ENCODE results near the gene STAB2.

Gene STAB2

GRCh38 chr12:103751600-103751999 lies 164.5 kb downstream of the STAB2 start:
- no peak for DNase-seq

DNA sequence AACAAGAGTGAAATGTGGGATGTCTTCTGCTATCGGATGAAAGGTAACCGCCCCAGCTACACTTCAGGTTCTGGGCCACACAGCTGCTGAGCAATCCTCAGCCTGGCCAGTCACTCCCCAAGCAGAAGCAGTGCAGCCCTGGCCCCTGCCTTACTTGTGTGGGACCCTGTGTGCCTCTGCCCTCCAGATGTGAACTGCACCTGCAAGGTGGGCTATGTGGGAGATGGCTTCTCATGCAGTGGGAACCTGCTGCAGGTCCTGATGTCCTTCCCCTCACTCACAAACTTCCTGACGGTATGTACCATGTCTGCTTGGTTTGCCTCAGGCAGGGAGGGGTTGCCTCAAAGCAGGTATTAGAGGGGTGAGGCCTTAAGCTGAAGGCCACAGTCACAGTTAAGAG lies 168.4 kb downstream of the STAB2 start:
- DNase-seq = no peak

- no peak for DNase-seq
Measured at GRCh38 chr12:103756443-103756842, 169.4 kb downstream of the STAB2 start.

- no peak for DNase-seq
Measured at GRCh38 chr12:103757248-103757647, 170.2 kb downstream of the STAB2 start.

GRCh38 chr12:103758310-103759089 lies 171.4 kb downstream of the STAB2 start:
- DNase-seq = no peak

DNA sequence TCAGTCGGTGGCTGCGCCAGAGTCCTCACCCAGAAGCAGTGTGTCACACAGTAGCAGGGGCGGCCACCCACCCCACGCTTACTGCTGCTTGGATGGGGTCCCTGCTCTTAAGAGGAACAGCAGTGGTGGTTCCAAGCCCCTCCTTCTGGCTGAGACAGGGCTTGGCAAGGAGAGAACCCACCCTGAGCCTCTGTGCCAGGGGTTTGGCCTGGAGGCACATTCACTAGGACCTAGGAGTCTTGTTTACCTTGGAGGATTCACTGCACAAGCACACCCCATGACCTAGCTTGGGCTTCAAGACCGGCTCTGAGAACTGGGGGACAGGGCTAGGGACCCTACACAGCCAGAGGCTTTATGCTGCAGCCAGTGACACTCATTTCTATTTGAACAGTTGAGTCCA lies 175.4 kb downstream of the STAB2 start:
- DNase-seq = no peak

GRCh38 chr12:103765322-103765721 lies 178.2 kb downstream of the STAB2 start:
- no peak for DNase-seq

DNA sequence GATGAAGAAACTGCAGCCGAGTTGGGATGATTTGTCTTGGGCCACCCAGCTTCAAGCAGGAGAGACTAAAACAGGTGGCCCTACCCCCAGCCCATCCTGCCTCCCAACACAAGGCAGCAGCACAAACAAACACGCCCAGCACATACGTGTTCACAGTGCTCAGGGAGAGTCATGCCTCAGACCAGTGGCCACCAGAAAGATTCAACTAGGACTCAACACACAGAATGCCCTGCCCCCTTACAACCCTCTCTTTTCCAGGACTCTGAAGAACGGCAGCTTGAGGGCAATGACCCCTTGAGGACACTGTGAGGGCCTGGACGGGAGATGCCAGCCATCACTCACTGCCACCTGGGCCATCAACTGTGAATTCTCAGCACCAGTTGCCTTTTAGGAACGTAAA lies 179.0 kb downstream of the STAB2 start:
- no peak for DNase-seq

GRCh38 chr12:103768467-103769123 lies 181.5 kb downstream of the STAB2 start:
- no peak for DNase-seq

GRCh38 chr12:103769240-103769945 lies 182.3 kb downstream of the STAB2 start:
- DNase-seq = no peak

- peak in 1 of 2 experiments; percentile 7 for DNase-seq
Measured at GRCh38 chr12:103771466-103771865, 184.4 kb downstream of the STAB2 start.

DNA sequence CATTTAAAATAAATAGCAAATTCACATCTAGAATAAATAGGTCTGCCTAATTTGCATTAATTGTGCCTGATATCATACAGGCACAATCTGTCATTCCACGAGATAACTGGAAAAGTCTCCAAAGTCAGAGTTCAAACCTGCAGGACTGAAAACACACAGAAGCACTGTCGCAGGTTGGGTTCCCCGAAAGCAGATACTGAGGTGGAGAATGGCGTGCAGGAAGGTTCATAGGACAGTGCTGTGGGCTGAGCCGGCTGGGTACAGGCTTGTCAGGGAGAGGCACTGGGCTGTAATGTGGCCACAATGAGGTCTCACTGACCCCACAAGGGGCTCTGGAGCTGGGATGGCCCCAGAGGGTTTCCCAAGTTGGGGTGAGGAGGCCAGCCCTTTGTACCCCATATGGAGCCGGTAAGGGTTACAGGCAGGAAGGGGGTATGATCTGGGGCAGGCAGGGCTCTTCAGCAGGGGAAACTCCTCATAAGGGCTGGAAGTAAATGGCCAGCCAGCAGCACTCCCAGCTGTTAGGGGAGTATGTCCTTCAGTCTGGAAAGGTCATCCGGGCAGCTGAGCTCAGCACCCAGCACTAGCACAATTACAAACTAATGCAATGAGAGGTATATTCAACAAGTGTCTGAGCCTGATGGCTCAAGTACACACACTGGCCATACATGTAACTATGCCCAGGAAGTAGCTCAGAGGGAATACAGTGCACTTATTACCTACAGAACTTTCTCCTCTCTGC lies 185.5 kb downstream of the STAB2 start:
- no peak for DNase-seq

- no peak for DNase-seq
Measured at GRCh38 chr12:103773109-103773910, 186.2 kb downstream of the STAB2 start.

- DNase-seq = no peak
Measured at GRCh38 chr12:103774977-103775560, 188.0 kb downstream of the STAB2 start.

GRCh38 chr12:103778781-103779180 lies 191.7 kb downstream of the STAB2 start:
- DNase-seq = no peak

DNA sequence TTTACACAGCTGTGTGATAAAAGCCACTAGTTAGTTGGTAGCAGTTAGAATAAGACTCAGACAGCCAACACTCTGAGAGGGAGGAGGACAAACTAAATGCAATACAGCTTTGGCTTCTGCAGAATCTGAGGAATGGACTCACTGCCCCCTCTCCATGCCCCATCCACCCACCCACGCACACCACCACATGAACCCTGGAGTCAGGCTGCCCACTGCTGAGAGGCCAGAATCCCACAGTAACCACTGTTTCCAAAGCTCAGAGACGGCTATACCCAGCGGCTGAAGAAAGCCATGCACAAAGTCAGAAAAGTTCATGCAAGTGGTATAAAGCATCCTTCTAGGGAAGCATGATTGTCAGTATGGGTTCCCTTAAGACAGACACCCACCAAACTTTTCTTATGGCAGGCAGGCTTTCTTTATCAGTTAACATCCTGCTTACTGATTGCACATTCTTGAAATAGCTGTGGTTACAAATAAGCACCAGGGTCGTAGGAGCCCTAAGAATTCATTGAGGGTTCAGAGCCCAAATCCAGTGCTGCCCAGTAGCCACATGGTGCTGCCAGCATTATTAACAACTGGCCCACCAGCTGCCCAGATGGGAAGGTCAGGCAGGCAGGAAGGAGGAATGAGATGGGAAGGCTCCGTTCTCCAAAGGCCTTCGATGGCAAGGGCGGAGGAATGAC lies 192.5 kb downstream of the STAB2 start:
- DNase-seq = no peak

GRCh38 chr12:103780093-103780440 lies 193.0 kb downstream of the STAB2 start:
- no peak for DNase-seq

DNA sequence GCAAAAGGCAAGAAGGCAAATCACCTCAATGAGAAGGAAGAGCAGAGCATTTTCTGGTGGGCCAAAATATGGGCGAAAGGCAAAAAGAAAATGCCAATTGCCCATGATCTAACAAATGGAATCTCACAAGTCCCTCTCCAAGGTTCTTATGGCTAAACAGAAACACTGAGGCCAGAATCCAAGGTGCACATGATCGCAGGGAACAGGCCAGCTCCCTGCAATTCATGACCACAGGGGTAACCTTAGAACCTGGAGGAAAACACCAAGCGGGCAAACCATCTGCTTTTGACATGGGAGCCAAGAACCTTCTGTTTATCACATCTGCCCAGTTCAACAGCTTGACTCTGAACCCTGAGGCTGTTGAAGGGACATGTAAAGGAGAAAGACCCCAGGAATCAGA lies 193.9 kb downstream of the STAB2 start:
- DNase-seq = no peak

GRCh38 chr12:103782399-103782798 lies 195.3 kb downstream of the STAB2 start:
- DNase-seq = no peak

DNA sequence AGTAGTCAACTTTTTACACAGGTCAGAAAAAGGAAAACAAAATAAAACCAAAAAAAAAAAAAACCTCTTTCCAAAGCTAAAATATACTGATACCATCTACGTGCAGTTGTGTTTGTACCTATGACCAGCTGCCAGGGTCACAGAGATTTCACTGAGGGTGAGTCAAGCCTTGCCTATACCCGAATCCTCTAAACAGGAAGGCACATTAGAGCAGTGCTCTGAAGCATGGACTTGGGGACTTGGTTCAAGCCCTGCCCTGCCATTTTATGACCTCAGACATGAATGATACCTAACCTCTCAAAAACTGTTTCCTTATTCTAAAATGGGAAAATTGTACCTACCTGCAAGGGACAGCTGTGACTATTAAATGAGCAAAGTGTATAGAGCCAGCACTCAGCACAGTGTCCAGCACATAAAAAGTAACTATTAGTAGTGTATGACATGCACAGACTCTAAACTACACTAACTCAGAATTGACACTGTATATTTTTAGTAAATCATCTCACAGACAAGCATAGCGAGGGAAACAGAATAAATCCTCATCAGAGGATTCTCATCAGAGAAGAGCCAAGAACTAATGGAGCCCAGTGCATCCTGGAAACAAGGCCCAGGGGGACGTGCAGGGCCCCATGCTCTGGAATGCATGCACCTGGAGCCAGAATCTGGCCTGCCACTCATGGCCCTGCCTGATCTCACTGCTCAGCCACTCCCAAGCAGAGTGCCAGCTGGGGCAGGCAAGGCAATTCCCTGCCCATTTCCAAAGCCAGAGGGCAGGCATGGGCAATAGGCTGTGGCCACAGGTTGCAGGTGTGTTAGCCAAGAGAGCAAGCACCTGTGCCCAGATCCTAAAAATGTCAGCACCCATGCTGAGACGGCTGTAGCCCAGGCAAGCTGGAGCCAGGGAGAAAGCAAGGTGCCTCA lies 196.9 kb downstream of the STAB2 start:
- no peak for DNase-seq
